Vagina (tissue), 2 donors: ENCODE data around the gene NAPA. TPM values are rescaled to one million over a fixed set of nuclear protein-coding genes. Genes with fewer than 3 reads are reported as not detected.
A peak's percentile ranks its signal among the peaks of the same experiment; 100 is the strongest.

ENCODE experiments used
- DNase-seq, 2 donors: peaks; one replicate each; pipeline ENCODE4 v3.0.0-alpha.2; 2017; ENCODE audit errors: extremely low spot score in 2 of 2
- H3K27ac ChIP-seq: fragments of 200-600 bp; sonication (generic); one replicate; pipeline ENCODE4 v1.5.1; 2019
- H3K27me3 ChIP-seq: fragments of 200-600 bp; sonication (generic); one replicate; pipeline ENCODE4 v1.5.1; 2019
- H3K36me3 ChIP-seq, 2 donors: fragments of 200-600 bp; sonication (generic); one replicate each; pipeline ENCODE4 v1.5.1; 2017 to 2019
- H3K4me1 ChIP-seq: fragments of 200-600 bp; sonication (generic); one replicate; pipeline ENCODE4 v1.5.1; 2019
- H3K4me3 ChIP-seq, 2 donors: fragments of 200-600 bp; sonication (generic); 1 replicate in 1 of 2; 2 replicates in 1 of 2; pipeline ENCODE4 v1.5.1; 2016 to 2019
- H3K9me3 ChIP-seq: fragments of 200-600 bp; sonication (generic); one replicate; pipeline ENCODE4 v1.5.1; 2019
- CTCF ChIP-seq, 3 experiments: fragments of 450-650 bp in 2 of 3; fragments of 200-600 bp in 1 of 3; sonication (generic) in 1 of 3; IDR thresholded peaks; one replicate each; pipeline ENCODE4 v1.5.1; 2017 to 2019; ENCODE audit warnings: antibody characterized with exemption in 3 of 3, mild to moderate bottlenecking in 2 of 3, moderate library complexity in 2 of 3
- POLR2A ChIP-seq, 2 donors: fragments of 450-650 bp; IDR thresholded peaks; one replicate each; pipeline ENCODE4 v1.6.1; 2017; ENCODE audit warnings: antibody characterized with exemption in 2 of 2, mild to moderate bottlenecking in 2 of 2, moderate library complexity in 2 of 2
- POLR2AphosphoS5 ChIP-seq, 2 donors: sonication (generic); formaldehyde crosslinking; IDR thresholded peaks; one replicate each; pipeline ENCODE4 v1.9.0; 2017; ENCODE audit warnings: antibody characterized with exemption in 2 of 2, mild to moderate bottlenecking in 2 of 2, low read depth in 1 of 2; ENCODE audit not compliant: insufficient read depth in 1 of 2
- intact Hi-C: fragments of 100-400 bp; cut with DNase I; formaldehyde crosslinking; loops from one replicate; pipeline ENCODE4 v1.15.1; 2023
- total RNA-seq: library from RNA; depleted of rRNA; stranded (reverse); fragments of >200 nt; gene quantifications from one replicate; pipeline ENCODE4 v1.2.3, GENCODE V29; 2016

NAPA gene
- total RNA-seq, 1 donor from 2014 or later, result 108 TPM

GRCh38 chr19:47550129-47550528, 35.3 kb upstream of the NAPA start:
- Histone ChIP-seq H3K27ac (no peak overlapping the region), H3K4me3 (no peak overlapping the region), H3K9me3 (no peaks in the 10 kb centered on the region), H3K4me1 (peaks cover 5% of the 10 kb centered on the region), H3K27me3 (no peaks in the 10 kb centered on the region), H3K36me3 (no peaks in the 10 kb centered on the region)
- intact Hi-C loops, result no loop called here
- no peak for DNase-seq
- TF ChIP-seq POLR2AphosphoS5 (IDR thresholded peaks at IDR 0.05; ENCODE audit: insufficient read depth in 1 of 2, low read depth in 1 of 2), result no peak
- TF ChIP-seq CTCF (IDR thresholded peaks at IDR 0.05), result no peak
- TF ChIP-seq POLR2A (IDR thresholded peaks at IDR 0.05), result no peak

GRCh38 chr19:47549261-47549862, 34.5 kb upstream of the NAPA start:
- no peak for TF ChIP-seq CTCF (IDR thresholded peaks at IDR 0.05)
- no peak for TF ChIP-seq POLR2AphosphoS5 (IDR thresholded peaks at IDR 0.05; ENCODE audit: insufficient read depth in 1 of 2, low read depth in 1 of 2)
- TF ChIP-seq POLR2A (IDR thresholded peaks at IDR 0.05), result no peak
- H3K27me3 ChIP-seq, result no peaks in the 10 kb centered on the region
- intact Hi-C loops, result no loop called here
- H3K4me3 ChIP-seq, result no peak overlapping the region
- DNase-seq, result no peak
- H3K27ac ChIP-seq, result no peak overlapping the region
- H3K4me1 ChIP-seq, result peaks cover 9% of the 10 kb centered on the region
- H3K9me3 ChIP-seq, result no peaks in the 10 kb centered on the region
- no peaks in the 10 kb centered on the region for H3K36me3 ChIP-seq

- Histone ChIP-seq H3K4me1 (peaks cover 9% of the 10 kb centered on the region), H3K27ac (no peak overlapping the region), H3K9me3 (no peaks in the 10 kb centered on the region), H3K27me3 (no peaks in the 10 kb centered on the region), H3K4me3 (no peak overlapping the region), H3K36me3 (no peaks in the 10 kb centered on the region)
- TF ChIP-seq CTCF (IDR thresholded peaks at IDR 0.05), result no peak
- no peak for TF ChIP-seq POLR2A (IDR thresholded peaks at IDR 0.05)
- TF ChIP-seq POLR2AphosphoS5 (IDR thresholded peaks at IDR 0.05; ENCODE audit: insufficient read depth in 1 of 2, low read depth in 1 of 2), result no peak
- DNase-seq, result no peak
- intact Hi-C loops, result no loop called here
These were observed 32.3 kb upstream of the NAPA start for GRCh38 chr19:47547199-47547598.

- Histone ChIP-seq H3K36me3 (no peaks in the 10 kb centered on the region), H3K27ac (no peak overlapping the region), H3K9me3 (no peaks in the 10 kb centered on the region), H3K4me1 (peaks cover 9% of the 10 kb centered on the region), H3K27me3 (no peaks in the 10 kb centered on the region), H3K4me3 (peak overlapping the region in 1 of 2 donors; percentile 23)
- intact Hi-C loops, result no loop called here
- TF ChIP-seq CTCF (IDR thresholded peaks at IDR 0.05) (no peak), POLR2A (IDR thresholded peaks at IDR 0.05) (no peak), POLR2AphosphoS5 (IDR thresholded peaks at IDR 0.05; ENCODE audit: insufficient read depth in 1 of 2, low read depth in 1 of 2) (no peak)
- DNase-seq, result no peak
These were observed 30.4 kb upstream of the NAPA start for GRCh38 chr19:47545061-47545948.

GRCh38 chr19:47544476-47544875, 29.6 kb upstream of the NAPA start:
- intact Hi-C loops, result no loop called here
- Histone ChIP-seq H3K4me3 (no peak overlapping the region), H3K36me3 (no peaks in the 10 kb centered on the region), H3K9me3 (no peaks in the 10 kb centered on the region), H3K27ac (no peak overlapping the region), H3K4me1 (peaks cover 9% of the 10 kb centered on the region), H3K27me3 (no peaks in the 10 kb centered on the region)
- no peak for DNase-seq
- TF ChIP-seq CTCF (IDR thresholded peaks at IDR 0.05) (no peak), POLR2A (IDR thresholded peaks at IDR 0.05) (no peak), POLR2AphosphoS5 (IDR thresholded peaks at IDR 0.05; ENCODE audit: insufficient read depth in 1 of 2, low read depth in 1 of 2) (no peak)
